Right hindlimb (tissue), 1 donor: ENCODE data around the gene LPIN2.
"Not testable (repeated sequence)": the region's sequence is repeated elsewhere in the genome, so short reads cannot be mapped to it uniquely, and the experiment has no call there.

Experiments used
- DNase-seq: peaks from one replicate; pipeline ENCODE4 v3.0.0-alpha.2; 2018

The LPIN2 gene

GRCh38 chr18:3013024-3013804, at the start of gene LPIN2:
TSS of gene LPIN2 (minus strand) at chr18:3013144. CDS start at chr18:2960840, 52,304 bp downstream.
- peak; percentile 99 for DNase-seq

- DNase-seq: no peak
These were observed 48.8 kb upstream of the LPIN2 start for GRCh38 chr18:3061581-3062312.

- no peak for DNase-seq
These were observed 48.0 kb upstream of the LPIN2 start for GRCh38 chr18:3060667-3061580.

GRCh38 chr18:3059272-3059671, 46.3 kb upstream of the LPIN2 start:
- no peak for DNase-seq

GRCh38 chr18:3058328-3059191, 45.6 kb upstream of the LPIN2 start:
- no peak for DNase-seq

GRCh38 chr18:3057526-3057925, 44.6 kb upstream of the LPIN2 start:
- DNase-seq: no peak

GRCh38 chr18:3056311-3056710, 43.4 kb upstream of the LPIN2 start:
- DNase-seq: no peak

GRCh38 chr18:3055816-3056215, 42.9 kb upstream of the LPIN2 start:
- DNase-seq: no peak

- DNase-seq: no peak
These were observed 42.3 kb upstream of the LPIN2 start for GRCh38 chr18:3055186-3055728.

GRCh38 chr18:3054780-3055179, 41.8 kb upstream of the LPIN2 start:
- no peak for DNase-seq

GRCh38 chr18:3054214-3054613, 41.3 kb upstream of the LPIN2 start:
- no peak for DNase-seq

GRCh38 chr18:3053081-3053480, 40.1 kb upstream of the LPIN2 start:
- DNase-seq: no peak

- DNase-seq: no peak
These were observed 39.4 kb upstream of the LPIN2 start for GRCh38 chr18:3052411-3052758.

GRCh38 chr18:3051718-3052410, 38.9 kb upstream of the LPIN2 start:
- DNase-seq: no peak

GRCh38 chr18:3049897-3050454, 37.0 kb upstream of the LPIN2 start:
- DNase-seq: not testable (repeated sequence)

GRCh38 chr18:3048820-3049349, 35.9 kb upstream of the LPIN2 start:
- no peak for DNase-seq

GRCh38 chr18:3048121-3048520, 35.2 kb upstream of the LPIN2 start:
- DNase-seq: no peak

GRCh38 chr18:3046216-3046808, 33.4 kb upstream of the LPIN2 start:
- DNase-seq: no peak

GRCh38 chr18:3044931-3045698, 32.2 kb upstream of the LPIN2 start:
- no peak for DNase-seq

- no peak for DNase-seq
These were observed 29.4 kb upstream of the LPIN2 start for GRCh38 chr18:3042379-3042778.
